Smooth muscle cell (in vitro differentiated cells): Measurements from ENCODE around the gene SCG5. TPM values are rescaled to one million over a fixed set of nuclear protein-coding genes. Genes with fewer than 3 reads are reported as not detected.

Experiments
- DNase-seq: peaks from one replicate; lab custom pipeline; 2025; ENCODE audit not compliant: unreplicated experiment; lab: John Stamatoyannopoulos, UW
- H2AFZ ChIP-seq: fragments of 200-600 bp; sonication (generic); 2 replicates; pipeline ENCODE4 v1.6.0; 2016; ENCODE audit warnings: antibody characterized with exemption, low read depth, mild to moderate bottlenecking
- H3F3A ChIP-seq: fragments of 200-600 bp; sonication (generic); 2 replicates; pipeline ENCODE4 v1.6.0; 2017; ENCODE audit warnings: antibody characterized with exemption, low read depth
- H3K27ac ChIP-seq: fragments of 200-600 bp; sonication (generic); 2 replicates; pipeline ENCODE4 v1.5.1; 2016; ENCODE audit warnings: low read depth, mild to moderate bottlenecking
- H3K27me3 ChIP-seq: fragments of 200-600 bp; sonication (generic); 2 replicates; pipeline ENCODE4 v1.6.1; 2016; ENCODE audit warnings: low read depth, mild to moderate bottlenecking
- H3K36me3 ChIP-seq: fragments of 200-600 bp; sonication (generic); 2 replicates; pipeline ENCODE4 v1.5.1; 2016; ENCODE audit warnings: low read depth
- H3K4me1 ChIP-seq: fragments of 200-600 bp; sonication (generic); 2 replicates; pipeline ENCODE4 v1.5.1; 2016; ENCODE audit warnings: low read depth
- H3K4me2 ChIP-seq: fragments of 200-600 bp; sonication (generic); 2 replicates; pipeline ENCODE4 v1.6.0; 2016; ENCODE audit warnings: mild to moderate bottlenecking
- H3K4me3 ChIP-seq: fragments of 200-600 bp; sonication (generic); 2 replicates; pipeline ENCODE4 v1.5.1; 2016; ENCODE audit warnings: mild to moderate bottlenecking
- H3K79me2 ChIP-seq: fragments of 200-600 bp; sonication (generic); 2 replicates; pipeline ENCODE4 v1.6.0; 2016; ENCODE audit warnings: low read depth, mild to moderate bottlenecking
- H3K9ac ChIP-seq: fragments of 200-600 bp; sonication (generic); 2 replicates; pipeline ENCODE4 v1.6.0; 2016; ENCODE audit warnings: low read depth
- H3K9me3 ChIP-seq: fragments of 200-600 bp; sonication (generic); replicated peaks from 2 replicates; pipeline ENCODE4 v1.5.1; 2016; ENCODE audit warnings: low read depth
- H4K20me1 ChIP-seq: fragments of 200-600 bp; sonication (generic); 2 replicates; pipeline ENCODE4 v1.6.0; 2016; ENCODE audit warnings: low read depth
- WGBS: methylation state at CpG from one replicate; pipeline ENCODE4 v1.1.7; 2016; ENCODE audit warnings: low lambda C conversion rate; 5-methylcytosine and 5-hydroxymethylcytosine counted together
- polyA plus RNA-seq: library from polyadenylated mRNA; unstranded; fragments of >200 nt; fragmentation: Nextera tagmentation; extraction: Ambion mirVana; gene quantifications from 2 replicates; pipeline ENCODE4 v1.2.1, GENCODE V29; 2016
- total RNA-seq: library from RNA; depleted of rRNA; stranded (reverse); fragments of >200 nt; gene quantifications from 2 replicates; pipeline ENCODE4 v1.2.3, GENCODE V29; 2014
- TF ChIP-seq, protein P1 (sequence below): fragments of 200-600 bp; sonication (generic); IDR thresholded peaks from 2 replicates; pipeline ENCODE4 v1.5.1; 2017; ENCODE audit warnings: borderline replicate concordance, mild to moderate bottlenecking, antibody characterized with exemption; ENCODE audit not compliant: insufficient read depth, poor library complexity, severe bottlenecking

SCG5 gene
- total and polyA plus RNA-seq, 2 experiments from 2014 or later = 34.7 to 37.2 TPM

DNA sequence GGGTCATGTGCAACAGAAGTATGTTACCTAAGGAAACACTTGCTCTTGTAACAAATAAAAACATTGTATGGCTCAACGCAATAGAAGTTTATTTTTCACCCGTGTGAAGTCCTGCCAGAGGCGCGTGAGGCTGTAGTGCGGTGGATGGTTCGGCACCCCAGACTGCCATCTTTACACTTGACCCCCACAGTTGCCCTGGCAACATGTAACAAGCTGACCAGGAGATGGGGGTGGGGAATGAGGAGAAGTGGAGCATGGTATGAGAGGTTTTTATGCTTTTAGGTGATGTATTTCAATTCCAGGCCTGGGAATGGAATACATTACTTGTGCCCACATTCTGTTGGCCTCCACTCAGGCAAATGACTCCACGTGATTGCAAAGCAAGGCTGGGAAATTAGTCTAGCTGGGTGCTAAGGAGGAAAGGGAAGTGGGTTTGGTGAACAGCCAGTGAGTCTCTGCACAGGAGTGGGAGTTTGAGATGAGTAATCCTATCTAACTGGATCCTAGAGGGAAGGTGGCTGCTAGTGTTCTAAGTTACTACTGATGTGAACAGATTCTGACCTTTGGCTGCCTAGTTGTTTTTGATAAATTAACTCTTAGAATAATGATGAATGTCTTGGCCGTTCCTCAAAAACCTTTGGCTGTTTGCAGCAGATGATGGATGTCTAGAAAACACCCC is 42.5 kb downstream of the SCG5 start:
- Histone ChIP-seq H3K27ac (peak overlapping the region; percentile 93), H3K36me3 (no peaks in the 10 kb centered on the region), H2AFZ (no peak overlapping the region), H3K9me3 (no peaks in the 10 kb centered on the region), H3K4me1 (no peaks in the 10 kb centered on the region), H4K20me1 (no peaks in the 10 kb centered on the region), H3F3A (peaks cover 18% of the 10 kb centered on the region), H3K27me3 (no peaks in the 10 kb centered on the region), H3K9ac (peak overlapping the region; percentile 37), H3K4me3 (no peak overlapping the region), H3K79me2 (no peaks in the 10 kb centered on the region), H3K4me2 (peak overlapping the region; percentile 42)
- 86% methylated on average over 8 of the region's 8 CpGs for WGBS
- TF ChIP-seq, protein P1, sequence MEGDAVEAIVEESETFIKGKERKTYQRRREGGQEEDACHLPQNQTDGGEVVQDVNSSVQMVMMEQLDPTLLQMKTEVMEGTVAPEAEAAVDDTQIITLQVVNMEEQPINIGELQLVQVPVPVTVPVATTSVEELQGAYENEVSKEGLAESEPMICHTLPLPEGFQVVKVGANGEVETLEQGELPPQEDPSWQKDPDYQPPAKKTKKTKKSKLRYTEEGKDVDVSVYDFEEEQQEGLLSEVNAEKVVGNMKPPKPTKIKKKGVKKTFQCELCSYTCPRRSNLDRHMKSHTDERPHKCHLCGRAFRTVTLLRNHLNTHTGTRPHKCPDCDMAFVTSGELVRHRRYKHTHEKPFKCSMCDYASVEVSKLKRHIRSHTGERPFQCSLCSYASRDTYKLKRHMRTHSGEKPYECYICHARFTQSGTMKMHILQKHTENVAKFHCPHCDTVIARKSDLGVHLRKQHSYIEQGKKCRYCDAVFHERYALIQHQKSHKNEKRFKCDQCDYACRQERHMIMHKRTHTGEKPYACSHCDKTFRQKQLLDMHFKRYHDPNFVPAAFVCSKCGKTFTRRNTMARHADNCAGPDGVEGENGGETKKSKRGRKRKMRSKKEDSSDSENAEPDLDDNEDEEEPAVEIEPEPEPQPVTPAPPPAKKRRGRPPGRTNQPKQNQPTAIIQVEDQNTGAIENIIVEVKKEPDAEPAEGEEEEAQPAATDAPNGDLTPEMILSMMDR = no peak
- no peak for DNase-seq

DNA sequence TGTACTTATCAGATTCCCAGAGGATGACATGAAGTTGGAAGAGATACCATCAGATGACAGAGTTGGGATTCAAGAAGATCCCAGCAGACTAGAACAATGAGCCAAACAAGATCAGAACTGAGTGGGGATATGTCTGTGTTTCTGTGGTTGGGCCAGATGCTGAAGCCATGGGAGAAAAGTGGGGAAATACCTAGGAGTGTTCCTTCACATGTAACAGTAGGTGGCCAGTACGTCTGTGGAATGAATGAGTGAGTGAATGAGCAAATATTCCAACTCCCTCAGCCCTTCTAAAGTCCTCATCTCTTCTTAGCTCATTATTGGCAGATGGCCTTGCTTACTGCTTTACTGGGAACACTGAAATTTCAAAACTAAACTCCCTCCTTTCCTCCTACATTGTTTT is 44.1 kb downstream of the SCG5 start:
- no peak for DNase-seq
- Histone ChIP-seq H3K36me3 (no peaks in the 10 kb centered on the region), H3F3A (peaks cover 18% of the 10 kb centered on the region), H3K4me1 (no peaks in the 10 kb centered on the region), H3K4me2 (peak overlapping the region; percentile 42), H3K4me3 (no peak overlapping the region), H4K20me1 (no peaks in the 10 kb centered on the region), H3K27me3 (no peaks in the 10 kb centered on the region), H2AFZ (no peak overlapping the region), H3K9ac (peak overlapping the region; percentile 40), H3K79me2 (no peaks in the 10 kb centered on the region), H3K9me3 (no peaks in the 10 kb centered on the region), H3K27ac (peak overlapping the region; percentile 93)
- WGBS = 65% methylated on average over 1 of the region's 1 CpG
- TF ChIP-seq, protein P1 = no peak

DNA sequence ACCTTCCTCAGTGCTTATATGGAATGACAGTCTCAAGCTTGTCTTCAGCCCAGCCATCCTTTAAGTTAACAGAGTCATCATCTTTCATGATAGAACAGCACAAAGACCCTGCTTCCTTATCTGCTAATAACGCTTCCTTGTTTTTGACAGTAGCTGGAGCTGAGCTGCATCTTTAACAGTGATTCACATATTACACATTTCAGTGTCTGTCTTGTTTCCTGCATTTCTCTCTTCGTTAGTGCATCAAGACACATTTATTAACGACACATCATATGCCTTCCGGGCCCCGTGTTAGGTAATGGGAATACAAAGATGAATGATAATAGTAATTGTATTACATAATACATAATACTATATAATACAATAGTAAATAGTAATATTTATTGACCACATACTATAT is 46.0 kb downstream of the SCG5 start:
- H3K9ac ChIP-seq = peak overlapping the region; percentile 70
- peaks cover 18% of the 10 kb centered on the region for H3F3A ChIP-seq
- peak overlapping the region; percentile 93 for H3K27ac ChIP-seq
- H3K4me3 ChIP-seq = no peak overlapping the region
- H3K9me3 ChIP-seq = no peaks in the 10 kb centered on the region
- H3K27me3 ChIP-seq = no peaks in the 10 kb centered on the region
- no peaks in the 10 kb centered on the region for H3K36me3 ChIP-seq
- no peaks in the 10 kb centered on the region for H3K4me1 ChIP-seq
- peak overlapping the region; percentile 73 for H3K4me2 ChIP-seq
- TF ChIP-seq, protein P1 = no peak
- no peak overlapping the region for H2AFZ ChIP-seq
- 17% methylated on average over 5 of the region's 5 CpGs for WGBS
- no peaks in the 10 kb centered on the region for H4K20me1 ChIP-seq
- no peaks in the 10 kb centered on the region for H3K79me2 ChIP-seq
- DNase-seq = no peak

- Histone ChIP-seq H3K36me3 (no peaks in the 10 kb centered on the region), H3K9me3 (no peaks in the 10 kb centered on the region), H3K27ac (peak overlapping the region; percentile 93), H3K4me2 (peak overlapping the region; percentile 73), H3K27me3 (no peaks in the 10 kb centered on the region), H2AFZ (no peak overlapping the region), H3K4me3 (no peak overlapping the region), H3K79me2 (no peaks in the 10 kb centered on the region), H3K9ac (peak overlapping the region; percentile 70), H3F3A (peaks cover 13% of the 10 kb centered on the region), H3K4me1 (no peaks in the 10 kb centered on the region), H4K20me1 (no peaks in the 10 kb centered on the region)
- DNase-seq = no peak
- WGBS = 23% methylated on average over 2 of the region's 2 CpGs
- TF ChIP-seq, protein P1 = no peak
Observed at GRCh38 chr15:32688151-32688639, 46.7 kb downstream of the SCG5 start.
